ENCODE data around the gene CCDC7.

GRCh38 chr10:32911285-32912016 is 465.5 kb downstream of the CCDC7 start:
- TF ChIP-seq CTCF (conservative IDR thresholded peaks at IDR 0.05), result no peak
- TF ChIP-seq ZFX (IDR thresholded peaks at IDR 0.05), result no peak

All from C4-2B (cell line).